Thyroid gland (tissue), 4 donors: ENCODE measurements around the gene RNASEH2B. TPM values are rescaled to one million over a fixed set of nuclear protein-coding genes. Genes with fewer than 3 reads are reported as not detected.

Experiments
- DNase-seq, 2 donors: peaks; one replicate each; pipeline ENCODE4 v3.0.0-alpha.2; 2019
- H3K27ac ChIP-seq, 3 donors: fragments of 200-600 bp; sonication (generic); 1 replicate in 2 of 3; 2 replicates in 1 of 3; pipeline ENCODE4 v1.5.1; 2016 to 2019; ENCODE audit warnings: mild to moderate bottlenecking in 1 of 3, moderate library complexity in 1 of 3
- H3K27me3 ChIP-seq: fragments of 200-600 bp; sonication (generic); one replicate; pipeline ENCODE4 v1.5.1; 2019
- H3K36me3 ChIP-seq, 2 donors: fragments of 200-600 bp; sonication (generic); one replicate each; pipeline ENCODE4 v1.5.1; 2016 to 2019
- H3K4me1 ChIP-seq, 2 donors: fragments of 200-600 bp; sonication (generic); one replicate each; pipeline ENCODE4 v1.5.1; 2017 to 2019
- H3K4me3 ChIP-seq, 3 donors: fragments of 200-600 bp; sonication (generic); replicated peaks in 1 of 3; 1 replicate in 2 of 3; 2 replicates in 1 of 3; pipeline ENCODE4 v1.5.1; 2016; ENCODE audit warnings: mild to moderate bottlenecking in 1 of 3
- H3K9me3 ChIP-seq: fragments of 200-600 bp; sonication (generic); one replicate; pipeline ENCODE4 v1.5.1; 2017
- CTCF ChIP-seq, 6 experiments: fragments of 200-600 bp in 3 of 6; fragments of 450-650 bp in 3 of 6; sonication (generic) in 3 of 6; IDR thresholded peaks; one replicate each; pipeline ENCODE4 v1.5.1; 2016 to 2019; ENCODE audit warnings: antibody characterized with exemption in 6 of 6, mild to moderate bottlenecking in 2 of 6, inconsistent platforms in 1 of 6, moderate library complexity in 1 of 6
- POLR2A ChIP-seq, 2 donors: fragments of 450-650 bp; IDR thresholded peaks; one replicate each; pipeline ENCODE4 v1.6.1; 2017; ENCODE audit warnings: antibody characterized with exemption in 2 of 2, mild to moderate bottlenecking in 2 of 2, moderate library complexity in 1 of 2
- WGBS, 2 donors: methylation state at CpG; one replicate each; pipeline ENCODE4 v1.1.5; 2017; 5-methylcytosine and 5-hydroxymethylcytosine counted together
- intact Hi-C: fragments of 100-400 bp; cut with DNase I; formaldehyde crosslinking; loops from one replicate; pipeline ENCODE4 v1.15.1; 2023
- total RNA-seq, 4 donors: library from RNA; depleted of rRNA; stranded (reverse); fragments of >200 nt; gene quantifications; one replicate each; pipeline ENCODE4 v1.2.3, GENCODE V29; 2016

The RNASEH2B gene
- total RNA-seq, 4 donors from 2014 or later: 51.5 to 116 (median 79.8) TPM

GRCh38 chr13:50910485-50910805 is 854 bp downstream of the RNASEH2B start:
- no peaks in the 10 kb centered on the region for H3K36me3 ChIP-seq
- peaks cover 15 to 39% of the 10 kb centered on the region in 2 donors for H3K4me1 ChIP-seq
- H3K27me3 ChIP-seq: no peaks in the 10 kb centered on the region
- H3K9me3 ChIP-seq: no peaks in the 10 kb centered on the region
- no peak for TF ChIP-seq CTCF (IDR thresholded peaks at IDR 0.05)
- no peak for TF ChIP-seq POLR2A (IDR thresholded peaks at IDR 0.05)
- WGBS, 2 donors: 0 to 5% methylated on average over 12 to 13 of the region's 13 CpGs
- peak overlapping the region; percentile 74 to 91 (median 89) for H3K27ac ChIP-seq
- intact Hi-C loops: loop anchor here (10.0 kb wide), 1 partner anchor 936 kb away; no protein-coding TSS in a partner anchor
- H3K4me3 ChIP-seq: peak overlapping the region; percentile 56 to 82 (median 69)
- no peak for DNase-seq

- Histone ChIP-seq H3K4me1 (peaks cover 15 to 37% of the 10 kb centered on the region in 2 donors), H3K27me3 (no peaks in the 10 kb centered on the region)
- intact Hi-C loops: loop anchor here (10.0 kb wide), 1 partner anchor 936 kb away; no protein-coding TSS in a partner anchor
Observed at GRCh38 chr13:50911081-50911631, 1.6 kb downstream of the RNASEH2B start.

GRCh38 chr13:50911937-50912795 is 2.6 kb downstream of the RNASEH2B start:
- H3K4me1 ChIP-seq: peaks cover 23 to 47% of the 10 kb centered on the region in 2 donors
- WGBS, 2 donors: 63 to 76% methylated on average over 7 to 9 of the region's 9 CpGs
- DNase-seq: peak; percentile 88 to 92
- intact Hi-C loops: loop anchor here (10.0 kb wide), 1 partner anchor 937 kb away; no protein-coding TSS in a partner anchor
- peak; percentile 37 to 88 (median 82) for TF ChIP-seq CTCF (IDR thresholded peaks at IDR 0.05)
- no peak for TF ChIP-seq POLR2A (IDR thresholded peaks at IDR 0.05)
- no peaks in the 10 kb centered on the region for H3K9me3 ChIP-seq
- no peaks in the 10 kb centered on the region for H3K27me3 ChIP-seq
- no peaks in the 10 kb centered on the region for H3K36me3 ChIP-seq
- no peak overlapping the region for H3K4me3 ChIP-seq
- H3K27ac ChIP-seq: no peak overlapping the region

More at GRCh38 chr13:50911081-50911631, 1.6 kb downstream of the RNASEH2B start:
- H3K9me3 ChIP-seq: no peaks in the 10 kb centered on the region
- peak overlapping the region in 1 of 3 donors; percentile 5 for H3K4me3 ChIP-seq
- DNase-seq: no peak
- H3K27ac ChIP-seq: peak overlapping the region in 2 of 3 donors; percentile 89 to 91
- no peaks in the 10 kb centered on the region for H3K36me3 ChIP-seq
- no peak for TF ChIP-seq CTCF (IDR thresholded peaks at IDR 0.05)
- TF ChIP-seq POLR2A (IDR thresholded peaks at IDR 0.05): no peak
- 72 to 75% methylated on average over 3 of the region's 3 CpGs for WGBS, 2 donors

GRCh38 chr13:50912851-50913250 is 3.3 kb downstream of the RNASEH2B start:
- Histone ChIP-seq H3K27me3 (no peaks in the 10 kb centered on the region), H3K4me3 (no peak overlapping the region), H3K4me1 (peaks cover 27 to 51% of the 10 kb centered on the region in 2 donors), H3K27ac (no peak overlapping the region), H3K36me3 (no peaks in the 10 kb centered on the region), H3K9me3 (no peaks in the 10 kb centered on the region)
- 57 to 63% methylated on average over 2 of the region's 2 CpGs for WGBS, 2 donors
- no peak for TF ChIP-seq CTCF (IDR thresholded peaks at IDR 0.05)
- no peak for TF ChIP-seq POLR2A (IDR thresholded peaks at IDR 0.05)
- no peak for DNase-seq
- intact Hi-C loops: loop anchor here (10.0 kb wide), 1 partner anchor 938 kb away; no protein-coding TSS in a partner anchor
